ENCODE results near the gene PSMB8.

Gene PSMB8

GRCh38 chr6:32849126-32849525 is 5.3 kb upstream of the PSMB8 start:
- TF ChIP-seq POLR2AphosphoS5 (IDR thresholded peaks at IDR 0.05; ENCODE audit: low read depth) (no peak), CTCF (IDR thresholded peaks at IDR 0.05; ENCODE audit: insufficient read depth, low read length) (no peak), GABPA (IDR thresholded peaks at IDR 0.05; ENCODE audit: low read depth) (no peak), SPI1 (IDR thresholded peaks at IDR 0.05; ENCODE audit: borderline replicate concordance, low read depth) (no peak)
- TF ChIP-seq, protein P1, sequence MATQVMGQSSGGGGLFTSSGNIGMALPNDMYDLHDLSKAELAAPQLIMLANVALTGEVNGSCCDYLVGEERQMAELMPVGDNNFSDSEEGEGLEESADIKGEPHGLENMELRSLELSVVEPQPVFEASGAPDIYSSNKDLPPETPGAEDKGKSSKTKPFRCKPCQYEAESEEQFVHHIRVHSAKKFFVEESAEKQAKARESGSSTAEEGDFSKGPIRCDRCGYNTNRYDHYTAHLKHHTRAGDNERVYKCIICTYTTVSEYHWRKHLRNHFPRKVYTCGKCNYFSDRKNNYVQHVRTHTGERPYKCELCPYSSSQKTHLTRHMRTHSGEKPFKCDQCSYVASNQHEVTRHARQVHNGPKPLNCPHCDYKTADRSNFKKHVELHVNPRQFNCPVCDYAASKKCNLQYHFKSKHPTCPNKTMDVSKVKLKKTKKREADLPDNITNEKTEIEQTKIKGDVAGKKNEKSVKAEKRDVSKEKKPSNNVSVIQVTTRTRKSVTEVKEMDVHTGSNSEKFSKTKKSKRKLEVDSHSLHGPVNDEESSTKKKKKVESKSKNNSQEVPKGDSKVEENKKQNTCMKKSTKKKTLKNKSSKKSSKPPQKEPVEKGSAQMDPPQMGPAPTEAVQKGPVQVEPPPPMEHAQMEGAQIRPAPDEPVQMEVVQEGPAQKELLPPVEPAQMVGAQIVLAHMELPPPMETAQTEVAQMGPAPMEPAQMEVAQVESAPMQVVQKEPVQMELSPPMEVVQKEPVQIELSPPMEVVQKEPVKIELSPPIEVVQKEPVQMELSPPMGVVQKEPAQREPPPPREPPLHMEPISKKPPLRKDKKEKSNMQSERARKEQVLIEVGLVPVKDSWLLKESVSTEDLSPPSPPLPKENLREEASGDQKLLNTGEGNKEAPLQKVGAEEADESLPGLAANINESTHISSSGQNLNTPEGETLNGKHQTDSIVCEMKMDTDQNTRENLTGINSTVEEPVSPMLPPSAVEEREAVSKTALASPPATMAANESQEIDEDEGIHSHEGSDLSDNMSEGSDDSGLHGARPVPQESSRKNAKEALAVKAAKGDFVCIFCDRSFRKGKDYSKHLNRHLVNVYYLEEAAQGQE (IDR thresholded peaks at IDR 0.05; ENCODE audit: insufficient replicate concordance, low read depth), result no peak
- no peak for DNase-seq (ENCODE audit: low read depth in 1 of 2, low spot score in 1 of 2)
- H3K27ac ChIP-seq (replicated peaks), result no peak overlapping the region
- no peak overlapping the region for H3K4me3 ChIP-seq (replicated peaks; ENCODE audit: insufficient read depth, low read length)
- H3K27me3 ChIP-seq (ENCODE audit: insufficient read depth, poor library complexity, severe bottlenecking), result no peaks in the 10 kb centered on the region

DNA sequence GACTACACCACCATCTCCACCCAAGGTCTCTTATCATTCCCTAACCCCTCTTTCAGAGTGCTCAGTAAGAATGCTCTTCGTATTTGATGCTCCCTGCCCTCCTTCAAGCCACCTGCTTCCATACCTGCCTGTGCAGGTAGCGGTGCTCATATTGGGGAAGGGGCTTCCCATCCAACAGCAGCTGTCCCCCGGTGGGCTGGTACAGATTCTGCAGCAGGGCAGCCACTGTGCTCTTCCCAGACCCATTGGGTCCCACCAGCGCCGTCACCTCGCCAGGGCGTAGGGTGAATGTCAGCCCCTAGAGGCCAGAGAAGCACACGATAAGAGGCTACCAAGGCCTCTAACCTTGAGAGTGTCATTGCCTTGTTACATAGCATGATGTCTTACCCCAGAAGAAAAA is 3.9 kb upstream of the PSMB8 start:
- no peak for DNase-seq (ENCODE audit: low read depth in 1 of 2, low spot score in 1 of 2)
- H3K27ac ChIP-seq (replicated peaks), result no peak overlapping the region
- no peaks in the 10 kb centered on the region for H3K27me3 ChIP-seq (ENCODE audit: insufficient read depth, poor library complexity, severe bottlenecking)
- TF ChIP-seq POLR2AphosphoS5 (IDR thresholded peaks at IDR 0.05; ENCODE audit: low read depth) (no peak), SPI1 (IDR thresholded peaks at IDR 0.05; ENCODE audit: borderline replicate concordance, low read depth) (no peak), GABPA (IDR thresholded peaks at IDR 0.05; ENCODE audit: low read depth) (no peak), CTCF (IDR thresholded peaks at IDR 0.05; ENCODE audit: insufficient read depth, low read length) (no peak)
- TF ChIP-seq, protein P1 (IDR thresholded peaks at IDR 0.05; ENCODE audit: insufficient replicate concordance, low read depth), result no peak
- no peak overlapping the region for H3K4me3 ChIP-seq (replicated peaks; ENCODE audit: insufficient read depth, low read length)

DNA sequence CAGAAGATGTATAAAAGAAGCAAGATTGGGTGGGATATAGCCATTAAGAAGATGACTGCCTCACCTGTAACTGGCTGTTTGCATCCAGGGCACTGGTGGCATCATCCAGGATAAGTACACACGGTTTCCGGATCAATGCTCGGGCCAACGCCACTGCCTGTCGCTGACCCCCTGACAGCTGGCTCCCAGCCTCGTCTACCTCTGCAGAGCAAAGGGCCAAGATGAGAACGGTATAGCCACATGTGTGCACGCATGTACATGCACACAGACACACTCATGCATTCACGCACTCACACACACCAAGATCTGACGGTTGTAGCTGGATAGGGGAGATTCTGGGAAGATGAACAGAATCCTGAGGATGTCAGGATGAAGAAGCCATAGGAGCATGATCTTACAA is 3.2 kb upstream of the PSMB8 start:
- TF ChIP-seq GABPA (IDR thresholded peaks at IDR 0.05; ENCODE audit: low read depth), result no peak
- no peak for TF ChIP-seq POLR2AphosphoS5 (IDR thresholded peaks at IDR 0.05; ENCODE audit: low read depth)
- no peak for TF ChIP-seq CTCF (IDR thresholded peaks at IDR 0.05; ENCODE audit: insufficient read depth, low read length)
- TF ChIP-seq, protein P1 (IDR thresholded peaks at IDR 0.05; ENCODE audit: insufficient replicate concordance, low read depth), result no peak
- no peak for TF ChIP-seq SPI1 (IDR thresholded peaks at IDR 0.05; ENCODE audit: borderline replicate concordance, low read depth)
- no peak overlapping the region for H3K4me3 ChIP-seq (replicated peaks; ENCODE audit: insufficient read depth, low read length)
- H3K27me3 ChIP-seq (ENCODE audit: insufficient read depth, poor library complexity, severe bottlenecking), result no peaks in the 10 kb centered on the region
- no peak for DNase-seq (ENCODE audit: low read depth in 1 of 2, low spot score in 1 of 2)
- H3K27ac ChIP-seq (replicated peaks), result no peak overlapping the region

Measured in HL-60 (cell line).